K562 (cell line): ENCODE measurements around the gene ZSWIM6. TPM values are rescaled to one million over a fixed set of nuclear protein-coding genes. Genes with fewer than 3 reads are reported as not detected.

Source experiments
- ARID3B ChIP-seq: fragments of 250-450 bp; sonication (Bioruptor Pico); IDR thresholded peaks from 2 replicates; pipeline ENCODE4 v1.4.0; 2020; ENCODE audit warnings: borderline replicate concordance
- CTCFL ChIP-seq: IDR thresholded peaks from 2 replicates; pipeline ENCODE4 v1.6.1; 2011; ENCODE audit warnings: borderline replicate concordance, low read depth, mild to moderate bottlenecking, moderate library complexity, low read length; ENCODE audit not compliant: insufficient read depth, poor library complexity, severe bottlenecking
- FOXJ3 ChIP-seq: sonication (generic); formaldehyde crosslinking; IDR thresholded peaks from 2 replicates; pipeline ENCODE4 v1.4.0; 2020; ENCODE audit warnings: mild to moderate bottlenecking, missing genetic modification reagents
- GATAD2B ChIP-seq: fragments of 450-650 bp; IDR thresholded peaks from 2 replicates; pipeline ENCODE4 v1.6.1; 2017; ENCODE audit warnings: mild to moderate bottlenecking, borderline replicate concordance
- HDGF ChIP-seq: fragments of 450-650 bp; IDR thresholded peaks from 2 replicates; pipeline ENCODE4 v1.6.1; 2016
- IRF2 ChIP-seq: sonication (generic); formaldehyde crosslinking; IDR thresholded peaks from 2 replicates; pipeline ENCODE4 v1.8.1; 2022; ENCODE audit warnings: mild to moderate bottlenecking, missing genetic modification reagents
- KDM5B ChIP-seq: fragments of 200-600 bp; sonication (generic); IDR thresholded peaks from 2 replicates; pipeline ENCODE4 v1.6.1; 2012; ENCODE audit warnings: low read depth, mild to moderate bottlenecking, moderate library complexity, low read length, control low read depth, inconsistent platforms; ENCODE audit not compliant: insufficient replicate concordance
- MIER1 ChIP-seq: fragments of 450-650 bp; IDR thresholded peaks from 2 replicates; pipeline ENCODE4 v1.6.1; 2016; ENCODE audit warnings: antibody characterized with exemption, mild to moderate bottlenecking, low read depth
- NCOA1 ChIP-seq: fragments of 450-650 bp; IDR thresholded peaks from 2 replicates; pipeline ENCODE4 v1.6.1; 2016; ENCODE audit warnings: low read depth
- NKRF ChIP-seq: fragments of 450-650 bp; IDR thresholded peaks from 2 replicates; pipeline ENCODE4 v1.6.1; 2016; ENCODE audit warnings: borderline replicate concordance
- RNF2 ChIP-seq: sonication (generic); IDR thresholded peaks from 2 replicates; pipeline ENCODE4 v1.6.1; 2016
- SFPQ ChIP-seq: fragments of 200-400 bp; formaldehyde crosslinking; IDR thresholded peaks from 2 replicates; pipeline ENCODE4 v1.6.1; 2017; ENCODE audit warnings: mild to moderate bottlenecking, low read depth, low read length, moderate library complexity
- SMAD4 ChIP-seq: fragments of 250-450 bp; sonication (Bioruptor Pico); conservative IDR thresholded peaks from 2 replicates; pipeline ENCODE4 v1.8.0; 2021; ENCODE audit warnings: inconsistent platforms, mild to moderate bottlenecking, moderate library complexity
- TFAP4 ChIP-seq: sonication (generic); formaldehyde crosslinking; IDR thresholded peaks from 2 replicates; pipeline ENCODE4 v1.8.0; 2022; ENCODE audit warnings: missing genetic modification reagents, mild to moderate bottlenecking, moderate library complexity, borderline replicate concordance
- U2AF2 ChIP-seq: fragments of 200-400 bp; formaldehyde crosslinking; optimal IDR thresholded peaks from 2 replicates; pipeline ENCODE3; 2017; ENCODE audit warnings: low read depth, mild to moderate bottlenecking, low read length
- ZC3H8 ChIP-seq: fragments of 450-650 bp; IDR thresholded peaks from 2 replicates; pipeline ENCODE4 v1.6.1; 2017
- ZFP36 ChIP-seq: fragments of 150-350 bp; IDR thresholded peaks from 2 replicates; pipeline ENCODE4 v1.6.1; 2018; ENCODE audit warnings: low read length, low read depth; ENCODE audit not compliant: partially characterized antibody
- ZNF23 ChIP-seq: fragments of 250-450 bp; sonication (Bioruptor Pico); IDR thresholded peaks from 2 replicates; pipeline ENCODE4 v1.4.0; 2020; ENCODE audit warnings: mild to moderate bottlenecking
- ZSCAN32 ChIP-seq: fragments of 450-650 bp; formaldehyde crosslinking; IDR thresholded peaks from 2 replicates; pipeline ENCODE4 v1.4.0; 2020; ENCODE audit warnings: mild to moderate bottlenecking, moderate library complexity
- polyA plus RNA-seq, 8 experiments: library from polyadenylated mRNA; depleted of rRNA in 4 of 8; stranded (reverse) in 5 of 8; unstranded in 3 of 8; fragments of >200 nt; fragmentation: Nextera tagmentation in 2 of 8; fragmentation: Illumina TruSeq in 1 of 8; extraction: Ambion mirVana in 2 of 8; extraction: Trizol in 1 of 8; gene quantifications; 2 replicates each; pipeline versions ENCODE4 v1.2.1 to v1.2.3, GENCODE V29; 2011 to 2014; ENCODE audit warnings: inconsistent platforms in 1 of 8, missing spikeins in 1 of 8
- total RNA-seq, 7 experiments: library from RNA; depleted of rRNA in 6 of 7; stranded (reverse); fragments of >200 nt in 6 of 7; fragmentation: Illumina TruSeq in 2 of 7; extraction: Trizol in 2 of 7; gene quantifications; 2 replicates each; pipeline versions ENCODE4 v1.2.1 to v1.2.3, GENCODE V29; 2011 to 2021; ENCODE audit warnings: low replicate concordance in 1 of 7

ZSWIM6 gene
- total and polyA plus RNA-seq, 9 of the 15 experiments (the other 6 are each of a cell fraction or from before 2014, with no cell fraction given): 0.81 to 3.2 (median 2.0) TPM

- no peak for TF ChIP-seq ZNF23 (CRISPR knock-in tag)
- no peak for TF ChIP-seq U2AF2
- TF ChIP-seq RNF2: peak; percentile 51; the same call in 1 of the 2 replicates
- TF ChIP-seq ZFP36: peak; percentile 99
- peak; percentile 76 for TF ChIP-seq SMAD4 (CRISPR knock-in tag)
- TF ChIP-seq NCOA1: no peak
- no peak for TF ChIP-seq CTCFL
- TF ChIP-seq ZC3H8: no peak
- TF ChIP-seq SFPQ: no peak
- no peak for TF ChIP-seq ZSCAN32
- TF ChIP-seq HDGF: no peak
- peak; percentile 82 for TF ChIP-seq KDM5B
- TF ChIP-seq IRF2 (CRISPR knock-in tag): no peak
- TF ChIP-seq FOXJ3: no peak
- peak; percentile 55; the same call in 1 of the 2 replicates for TF ChIP-seq GATAD2B
- no peak for TF ChIP-seq NKRF
- TF ChIP-seq ARID3B (CRISPR knock-in tag): no peak
- TF ChIP-seq TFAP4: peak; percentile 43; the same call in 1 of the 2 replicates
- no peak for TF ChIP-seq MIER1
These were observed at the start of gene ZSWIM6 (continued) for GRCh38 chr5:61331407-61332357.
